22Rv1 (cell line): ENCODE results near the gene IRAK2.

Experiments
- CTCF ChIP-seq: fragments of 450-650 bp; IDR thresholded peaks from 2 replicates; pipeline ENCODE4 v1.5.1; 2017; ENCODE audit warnings: mild to moderate bottlenecking
- ZFX ChIP-seq: fragments of 450-650 bp; IDR thresholded peaks from 2 replicates; pipeline ENCODE4 v1.6.1; 2017; ENCODE audit warnings: antibody characterized with exemption, borderline replicate concordance

GRCh38 chr3:10169000-10169496 is 4.3 kb downstream of the IRAK2 start:
- 0 out of 2 replicates have a peak, but pooled peaks have one; percentile 17 for TF ChIP-seq CTCF
- no peak for TF ChIP-seq ZFX
